ENCODE data around the gene RFX2. TPM values are rescaled to one million over a fixed set of nuclear protein-coding genes. Genes with fewer than 3 reads are reported as not detected.
A peak's percentile ranks its signal among the peaks of the same experiment; 100 is the strongest.

Gene RFX2
- total RNA-seq, 2 experiments from 2014 or later = 4.7 to 6.0 TPM

GRCh38 chr19:5973867-5974635, 136.2 kb downstream of the RFX2 start:
- H3K27ac Mint-ChIP-seq = peak overlapping the region; percentile 95
- CTCF ChIA-PET = interaction anchor here (1.3 to 1.5 kb wide), 2 partner anchors 10 to 13 kb away, joined by 4 to 6 read pairs; no protein-coding TSS in a partner anchor
- peak overlapping the region; percentile 5 for H3K4me3 Mint-ChIP-seq
- H3K4me1 Mint-ChIP-seq (ENCODE audit: low read depth) = peaks cover 73% of the 10 kb centered on the region
- intact Hi-C loops (cut with micrococcal nuclease) = loop anchor here (10.0 kb wide), 1 partner anchor 349 kb away; the partner anchor contains the start of genes SAFB and SAFB2
- H3K9me3 Mint-ChIP-seq = no peaks in the 10 kb centered on the region
- DNase-seq = no peak
- H3K27me3 Mint-ChIP-seq (ENCODE audit: low read depth) = no peaks in the 10 kb centered on the region
- peaks cover 28% of the 10 kb centered on the region for H3K36me3 Mint-ChIP-seq (ENCODE audit: low read depth)

- Mint-ChIP-seq H3K27me3 (ENCODE audit: low read depth) (no peaks in the 10 kb centered on the region), H3K9me3 (no peaks in the 10 kb centered on the region), H3K4me3 (no peak overlapping the region), H3K4me1 (ENCODE audit: low read depth) (peaks cover 75% of the 10 kb centered on the region), H3K36me3 (ENCODE audit: low read depth) (peaks cover 28% of the 10 kb centered on the region), H3K27ac (peak overlapping the region; percentile 53)
- intact Hi-C loops (cut with micrococcal nuclease) = loop anchor here (10.0 kb wide), 1 partner anchor 349 kb away; the partner anchor contains the start of genes SAFB and SAFB2
- CTCF ChIA-PET = no interaction called here
- no peak for DNase-seq
Measured at GRCh38 chr19:5973376-5973775, 136.9 kb downstream of the RFX2 start.

GRCh38 chr19:5972355-5972731, 138.0 kb downstream of the RFX2 start:
- no peaks in the 10 kb centered on the region for H3K9me3 Mint-ChIP-seq
- peak overlapping the region; percentile 12 for H3K27ac Mint-ChIP-seq
- CTCF ChIA-PET = interaction anchor here (0.7 to 1.9 kb wide), 4 partner anchors 10 to 70 kb away, joined by 3 to 5 read pairs (median 4); no protein-coding TSS in a partner anchor
- H3K36me3 Mint-ChIP-seq (ENCODE audit: low read depth) = peaks cover 28% of the 10 kb centered on the region
- intact Hi-C loops (cut with micrococcal nuclease) = loop anchor here (10.0 kb wide), 1 partner anchor 348 kb away; the partner anchor contains the start of genes SAFB and SAFB2
- no peak for DNase-seq
- H3K27me3 Mint-ChIP-seq (ENCODE audit: low read depth) = no peaks in the 10 kb centered on the region
- H3K4me3 Mint-ChIP-seq = no peak overlapping the region
- peaks cover 84% of the 10 kb centered on the region for H3K4me1 Mint-ChIP-seq (ENCODE audit: low read depth)

- no peak overlapping the region for H3K4me3 Mint-ChIP-seq
- CTCF ChIA-PET = interaction anchor here (0.7 to 1.9 kb wide), 6 partner anchors 10 to 69 kb away, joined by 3 to 5 read pairs (median 4); no protein-coding TSS in a partner anchor
- no peaks in the 10 kb centered on the region for H3K9me3 Mint-ChIP-seq
- intact Hi-C loops (cut with micrococcal nuclease) = loop anchor here (10.0 kb wide), 1 partner anchor 347 kb away; the partner anchor contains the start of genes SAFB and SAFB2
- H3K27me3 Mint-ChIP-seq (ENCODE audit: low read depth) = no peaks in the 10 kb centered on the region
- peaks cover 87% of the 10 kb centered on the region for H3K4me1 Mint-ChIP-seq (ENCODE audit: low read depth)
- DNase-seq = no peak
- peak overlapping the region; percentile 19 for H3K27ac Mint-ChIP-seq
- H3K36me3 Mint-ChIP-seq (ENCODE audit: low read depth) = peaks cover 23% of the 10 kb centered on the region
Measured at GRCh38 chr19:5971714-5972354, 138.5 kb downstream of the RFX2 start.

GRCh38 chr19:5969476-5969875, 140.8 kb downstream of the RFX2 start:
- DNase-seq = no peak
- Mint-ChIP-seq H3K27ac (peak overlapping the region; percentile 67), H3K4me3 (no peak overlapping the region), H3K4me1 (ENCODE audit: low read depth) (peaks cover 85% of the 10 kb centered on the region), H3K27me3 (ENCODE audit: low read depth) (no peaks in the 10 kb centered on the region), H3K9me3 (no peaks in the 10 kb centered on the region), H3K36me3 (ENCODE audit: low read depth) (peaks cover 13% of the 10 kb centered on the region)
- CTCF ChIA-PET = interaction anchor here (1.7 to 3.9 kb wide), 3 partner anchors 15 to 53 kb away, joined by 5 to 48 read pairs (median 16); no protein-coding TSS in a partner anchor
- intact Hi-C loops (cut with micrococcal nuclease) = no loop called here

GRCh38 chr19:5968431-5969373, 141.6 kb downstream of the RFX2 start:
- DNase-seq = no peak
- no peaks in the 10 kb centered on the region for H3K27me3 Mint-ChIP-seq (ENCODE audit: low read depth)
- CTCF ChIA-PET = interaction anchor here (0.6 to 3.9 kb wide), 22 partner anchors 8 to 1695 kb away, joined by 3 to 48 read pairs (median 4); partner anchors contain the start of genes NRTN and RANBP3
- no peaks in the 10 kb centered on the region for H3K9me3 Mint-ChIP-seq
- H3K4me1 Mint-ChIP-seq (ENCODE audit: low read depth) = peaks cover 87% of the 10 kb centered on the region
- H3K36me3 Mint-ChIP-seq (ENCODE audit: low read depth) = peaks cover 16% of the 10 kb centered on the region
- intact Hi-C loops (cut with micrococcal nuclease) = loop anchor here (1.0 kb wide), 2 partner anchors 10 to 54 kb away; partner anchors contain the start of gene RANBP3
- peak overlapping the region; percentile 1 for H3K4me3 Mint-ChIP-seq
- H3K27ac Mint-ChIP-seq = peak overlapping the region; percentile 80

GRCh38 chr19:5967994-5968430, 142.3 kb downstream of the RFX2 start:
- DNase-seq = peak; percentile 86
- no peaks in the 10 kb centered on the region for H3K9me3 Mint-ChIP-seq
- peaks cover 87% of the 10 kb centered on the region for H3K4me1 Mint-ChIP-seq (ENCODE audit: low read depth)
- H3K27me3 Mint-ChIP-seq (ENCODE audit: low read depth) = no peaks in the 10 kb centered on the region
- H3K4me3 Mint-ChIP-seq = peak overlapping the region; percentile 1
- H3K27ac Mint-ChIP-seq = peak overlapping the region; percentile 80
- intact Hi-C loops (cut with micrococcal nuclease) = loop anchor here (1.0 kb wide), 2 partner anchors 10 to 54 kb away; partner anchors contain the start of gene RANBP3
- peaks cover 15% of the 10 kb centered on the region for H3K36me3 Mint-ChIP-seq (ENCODE audit: low read depth)
- CTCF ChIA-PET = interaction anchor here (0.6 to 3.9 kb wide), 27 partner anchors 8 to 1413 kb away, joined by 3 to 48 read pairs (median 4); partner anchors contain the start of genes NRTN and RANBP3

GRCh38 chr19:5967571-5967970, 142.7 kb downstream of the RFX2 start:
- H3K36me3 Mint-ChIP-seq (ENCODE audit: low read depth) = peaks cover 15% of the 10 kb centered on the region
- H3K4me1 Mint-ChIP-seq (ENCODE audit: low read depth) = peaks cover 89% of the 10 kb centered on the region
- intact Hi-C loops (cut with micrococcal nuclease) = no loop called here
- no peak for DNase-seq
- H3K27ac Mint-ChIP-seq = peak overlapping the region; percentile 80
- CTCF ChIA-PET = interaction anchor here (0.6 to 3.9 kb wide), 25 partner anchors 8 to 1413 kb away, joined by 3 to 48 read pairs (median 4); partner anchors contain the start of genes NRTN and RANBP3
- no peaks in the 10 kb centered on the region for H3K27me3 Mint-ChIP-seq (ENCODE audit: low read depth)
- H3K9me3 Mint-ChIP-seq = no peaks in the 10 kb centered on the region
- no peak overlapping the region for H3K4me3 Mint-ChIP-seq

GRCh38 chr19:5966941-5967340, 143.4 kb downstream of the RFX2 start:
- intact Hi-C loops (cut with micrococcal nuclease) = no loop called here
- Mint-ChIP-seq H3K4me3 (no peak overlapping the region), H3K4me1 (ENCODE audit: low read depth) (peaks cover 89% of the 10 kb centered on the region), H3K27ac (peak overlapping the region; percentile 69), H3K36me3 (ENCODE audit: low read depth) (peaks cover 12% of the 10 kb centered on the region), H3K9me3 (no peaks in the 10 kb centered on the region), H3K27me3 (ENCODE audit: low read depth) (no peaks in the 10 kb centered on the region)
- DNase-seq = no peak
- CTCF ChIA-PET = interaction anchor here (1.1 to 3.9 kb wide), 4 partner anchors 16 to 163 kb away, joined by 3 to 48 read pairs (median 12); partner anchors contain the start of gene NRTN

GRCh38 chr19:5966215-5966614, 144.1 kb downstream of the RFX2 start:
- Mint-ChIP-seq H3K27me3 (ENCODE audit: low read depth) (no peaks in the 10 kb centered on the region), H3K36me3 (ENCODE audit: low read depth) (peaks cover 12% of the 10 kb centered on the region), H3K4me3 (no peak overlapping the region), H3K9me3 (no peaks in the 10 kb centered on the region), H3K4me1 (ENCODE audit: low read depth) (peaks cover 92% of the 10 kb centered on the region), H3K27ac (peak overlapping the region; percentile 69)
- intact Hi-C loops (cut with micrococcal nuclease) = no loop called here
- no peak for DNase-seq
- CTCF ChIA-PET = interaction anchor here (0.6 to 3.9 kb wide), 5 partner anchors 9 to 163 kb away, joined by 3 to 48 read pairs (median 4); no protein-coding TSS in a partner anchor
